Measurements from ENCODE around the gene SMIM30. TPM values are rescaled to one million over a fixed set of nuclear protein-coding genes. Genes with fewer than 3 reads are reported as not detected.

The SMIM30 gene
- total and polyA plus RNA-seq, 10 donors: 29.1 to 98.7 (median 64.7) TPM

DNA sequence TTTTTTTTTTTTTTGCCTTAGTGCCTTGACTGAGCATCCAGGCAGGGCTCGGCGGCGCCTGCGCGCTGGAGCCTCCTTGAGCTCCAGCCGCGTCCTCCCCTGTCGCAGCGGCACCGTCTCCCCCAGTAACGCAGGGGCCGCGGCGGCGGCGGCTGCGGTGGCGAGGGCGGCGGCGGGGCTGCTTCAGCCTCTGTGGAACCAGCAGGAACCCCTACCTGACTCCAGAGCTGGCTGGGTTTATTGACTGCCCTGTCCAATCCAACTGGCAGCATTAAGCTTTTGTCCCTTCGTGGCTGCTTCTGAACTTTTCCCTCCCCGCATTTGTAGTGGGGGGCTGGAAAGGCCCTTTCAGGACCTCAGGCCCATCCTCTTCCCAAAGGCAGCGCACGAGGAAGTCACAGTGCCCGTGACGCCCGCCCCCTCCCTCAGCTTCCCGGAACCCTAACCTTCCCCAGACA is 31.9 kb downstream of the SMIM30 start, which contains the start of gene GPR85:
GPR85 (minus strand) TSS at position 397 of the 458 bp plus-strand sequence. CDS start 2,106 bp downstream, outside the sequence.
- Histone ChIP-seq H3K4me3 (peak within 1 kb of the TSS; percentile 18 to 69 (median 36)), H3K9me3 (no peaks in the 10 kb centered on the region), H3K36me3 (no peaks in the 10 kb centered on the region), H3K27ac (peak within 1 kb of the TSS in 7 of 8 donors; percentile 20 to 81 (median 68)), H3K4me1 (peaks cover 0 to 16% (median 9%) of the 10 kb centered on the region in 6 donors), H3K27me3 (replicated peaks in 1 of 7) (peaks cover 0 to 54% (median 5%) of the 10 kb centered on the region in 7 donors)
- TF ChIP-seq POLR2AphosphoS5 (IDR thresholded peaks at IDR 0.05) (peak; percentile 63 to 80 (median 72)), POLR2A (IDR thresholded peaks at IDR 0.05) (peak in 1 of 3 donors; percentile 39)
- TF ChIP-seq, protein P1, sequence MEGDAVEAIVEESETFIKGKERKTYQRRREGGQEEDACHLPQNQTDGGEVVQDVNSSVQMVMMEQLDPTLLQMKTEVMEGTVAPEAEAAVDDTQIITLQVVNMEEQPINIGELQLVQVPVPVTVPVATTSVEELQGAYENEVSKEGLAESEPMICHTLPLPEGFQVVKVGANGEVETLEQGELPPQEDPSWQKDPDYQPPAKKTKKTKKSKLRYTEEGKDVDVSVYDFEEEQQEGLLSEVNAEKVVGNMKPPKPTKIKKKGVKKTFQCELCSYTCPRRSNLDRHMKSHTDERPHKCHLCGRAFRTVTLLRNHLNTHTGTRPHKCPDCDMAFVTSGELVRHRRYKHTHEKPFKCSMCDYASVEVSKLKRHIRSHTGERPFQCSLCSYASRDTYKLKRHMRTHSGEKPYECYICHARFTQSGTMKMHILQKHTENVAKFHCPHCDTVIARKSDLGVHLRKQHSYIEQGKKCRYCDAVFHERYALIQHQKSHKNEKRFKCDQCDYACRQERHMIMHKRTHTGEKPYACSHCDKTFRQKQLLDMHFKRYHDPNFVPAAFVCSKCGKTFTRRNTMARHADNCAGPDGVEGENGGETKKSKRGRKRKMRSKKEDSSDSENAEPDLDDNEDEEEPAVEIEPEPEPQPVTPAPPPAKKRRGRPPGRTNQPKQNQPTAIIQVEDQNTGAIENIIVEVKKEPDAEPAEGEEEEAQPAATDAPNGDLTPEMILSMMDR (IDR thresholded peaks at IDR 0.05 in 8 of 11, conservative IDR thresholded peaks at IDR 0.05 in 3 of 11): no peak
- 0 to 3% (median 1%) methylated on average over 16 to 29 of the region's 29 CpGs for WGBS, 5 donors
- intact Hi-C loops (cut with DNase I; ENCODE audit: low total_unique reads): no loop called here
- peak; percentile 82 for DNase-seq

DNA sequence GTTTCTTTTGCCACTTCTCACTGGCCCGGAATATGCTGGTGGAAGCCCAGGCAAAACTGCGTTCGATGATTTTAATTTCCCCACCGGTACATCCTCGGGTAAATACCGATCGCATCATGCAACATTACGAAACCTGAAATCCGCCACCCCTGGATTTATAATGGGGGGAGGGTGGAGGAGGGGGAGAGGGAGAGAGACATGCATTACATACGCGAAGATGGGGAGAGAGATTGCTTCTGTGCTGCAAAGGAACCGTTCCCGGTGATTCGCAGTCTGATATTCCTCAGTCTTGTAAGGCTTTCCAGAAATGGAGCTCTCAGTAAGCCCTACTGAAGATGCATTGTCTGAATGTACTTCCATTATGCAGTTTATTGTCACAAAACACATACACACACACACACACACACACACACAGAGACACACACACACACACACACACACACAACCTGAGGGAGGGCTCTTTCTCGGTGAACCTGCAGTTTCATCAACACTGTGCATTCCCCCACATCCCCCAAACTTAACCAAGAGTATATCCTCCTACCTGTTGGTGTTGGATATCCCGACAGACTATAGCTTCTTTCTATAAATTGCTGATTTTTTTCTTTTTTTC is 32.5 kb downstream of the SMIM30 start:
- WGBS, 5 donors: 18 to 40% (median 27%) methylated on average over 16 of the region's 16 CpGs
- Histone ChIP-seq H3K27ac (peak overlapping the region in 3 of 8 donors; percentile 51 to 77 (median 73)), H3K4me3 (peak overlapping the region in 7 of 8 donors; percentile 18 to 69 (median 36)), H3K27me3 (replicated peaks in 1 of 7) (peaks cover 0 to 54% (median 5%) of the 10 kb centered on the region in 7 donors), H3K36me3 (no peaks in the 10 kb centered on the region), H3K4me1 (peaks cover 0 to 16% (median 9%) of the 10 kb centered on the region in 6 donors), H3K9me3 (no peaks in the 10 kb centered on the region)
- no peak for DNase-seq
- TF ChIP-seq POLR2AphosphoS5 (IDR thresholded peaks at IDR 0.05) (no peak), POLR2A (IDR thresholded peaks at IDR 0.05) (no peak)
- TF ChIP-seq, protein P1 (IDR thresholded peaks at IDR 0.05 in 8 of 11, conservative IDR thresholded peaks at IDR 0.05 in 3 of 11): no peak
- intact Hi-C loops (cut with DNase I; ENCODE audit: low total_unique reads): no loop called here

DNA sequence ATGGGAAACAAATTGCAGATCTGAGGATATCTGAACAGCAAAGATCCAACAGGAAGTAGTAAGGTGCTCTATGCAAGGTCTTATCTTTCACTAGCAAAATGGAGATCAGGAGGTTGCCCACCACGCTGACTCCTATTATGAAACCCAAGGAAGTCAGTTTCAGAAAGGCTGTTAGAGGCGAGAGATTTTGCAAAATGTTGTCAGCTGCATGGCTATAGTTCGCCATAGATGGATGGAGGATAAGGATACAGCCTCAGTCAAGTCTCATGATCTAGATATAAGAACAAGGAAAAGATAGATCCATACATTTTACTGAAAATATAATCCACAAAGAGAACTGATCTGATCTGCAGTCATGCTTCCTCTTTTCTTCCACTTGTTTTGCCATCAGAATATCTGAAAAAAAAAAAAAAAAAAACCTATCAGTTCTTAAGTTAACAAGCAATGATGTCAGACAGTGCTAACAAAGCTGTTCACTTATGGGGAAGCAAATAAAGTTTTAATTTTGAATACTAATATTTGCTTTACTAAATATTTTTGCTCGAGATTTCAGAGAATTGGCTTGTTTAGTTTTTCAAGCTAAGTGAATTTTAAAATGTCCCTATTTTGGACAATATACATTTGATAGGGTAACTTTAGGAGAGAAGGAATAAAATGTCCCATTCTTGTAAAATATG is 33.7 kb downstream of the SMIM30 start:
- WGBS, 5 donors: 69 to 86% (median 78%) methylated on average over 4 of the region's 4 CpGs
- H3K9me3 ChIP-seq: no peaks in the 10 kb centered on the region
- no peak for DNase-seq
- H3K27ac ChIP-seq: no peak overlapping the region
- H3K4me3 ChIP-seq: no peak overlapping the region
- peaks cover 0 to 54% (median 5%) of the 10 kb centered on the region in 7 donors for H3K27me3 ChIP-seq (replicated peaks in 1 of 7)
- H3K4me1 ChIP-seq: peaks cover 0 to 16% (median 9%) of the 10 kb centered on the region in 6 donors
- TF ChIP-seq, protein P1 (IDR thresholded peaks at IDR 0.05 in 8 of 11, conservative IDR thresholded peaks at IDR 0.05 in 3 of 11): no peak
- no peak for TF ChIP-seq POLR2A (IDR thresholded peaks at IDR 0.05)
- TF ChIP-seq POLR2AphosphoS5 (IDR thresholded peaks at IDR 0.05): no peak
- intact Hi-C loops (cut with DNase I; ENCODE audit: low total_unique reads): no loop called here
- H3K36me3 ChIP-seq: no peaks in the 10 kb centered on the region

Measured in spleen (tissue), 11 donors.